Hepatocyte (in vitro differentiated cells): Measurements from ENCODE around the gene UBR2. TPM values are rescaled to one million over a fixed set of nuclear protein-coding genes. Genes with fewer than 3 reads are reported as not detected.

Experiments
- DNase-seq: peaks from one replicate; pipeline ENCODE4 v3.0.0-alpha.2; 2016; ENCODE audit warnings: low spot score
- H2AFZ ChIP-seq: fragments of 200-600 bp; sonication (generic); 2 replicates; pipeline ENCODE4 v1.6.0; 2016; ENCODE audit warnings: antibody characterized with exemption, mild to moderate bottlenecking
- H3K27ac ChIP-seq: fragments of 200-600 bp; sonication (generic); 2 replicates; pipeline ENCODE4 v1.5.1; 2016; ENCODE audit warnings: mild to moderate bottlenecking
- H3K27me3 ChIP-seq: fragments of 200-600 bp; sonication (generic); 2 replicates; pipeline ENCODE4 v1.6.1; 2016
- H3K36me3 ChIP-seq: fragments of 200-600 bp; sonication (generic); replicated peaks from 2 replicates; pipeline ENCODE4 v1.5.1; 2016; ENCODE audit warnings: low read depth; ENCODE audit not compliant: insufficient read depth
- H3K4me1 ChIP-seq: fragments of 200-600 bp; sonication (generic); 2 replicates; pipeline ENCODE4 v1.5.1; 2016; ENCODE audit warnings: mild to moderate bottlenecking, moderate library complexity; ENCODE audit not compliant: insufficient read depth
- H3K4me2 ChIP-seq: fragments of 200-600 bp; sonication (generic); 2 replicates; pipeline ENCODE4 v1.6.0; 2016
- H3K4me3 ChIP-seq: fragments of 200-600 bp; sonication (generic); 2 replicates; pipeline ENCODE4 v1.5.1; 2016; ENCODE audit warnings: mild to moderate bottlenecking
- H3K79me2 ChIP-seq: fragments of 200-600 bp; sonication (generic); 2 replicates; pipeline ENCODE4 v1.6.0; 2017; ENCODE audit warnings: mild to moderate bottlenecking
- H3K9me2 ChIP-seq: fragments of 200-600 bp; sonication (generic); replicated peaks from 2 replicates; pipeline ENCODE4 v1.6.0; 2017; ENCODE audit warnings: mild to moderate bottlenecking; ENCODE audit not compliant: insufficient read depth
- H3K9me3 ChIP-seq: fragments of 200-600 bp; sonication (generic); 2 replicates; pipeline ENCODE4 v1.5.1; 2016; ENCODE audit warnings: low read depth, mild to moderate bottlenecking
- H4K20me1 ChIP-seq: fragments of 200-600 bp; sonication (generic); 2 replicates; pipeline ENCODE4 v1.6.0; 2016; ENCODE audit warnings: mild to moderate bottlenecking; ENCODE audit not compliant: insufficient read depth, poor library complexity, severe bottlenecking
- EZH2 ChIP-seq: fragments of 200-600 bp; sonication (generic); IDR thresholded peaks from 2 replicates; pipeline ENCODE4 v1.6.1; 2016; ENCODE audit warnings: antibody characterized with exemption, mild to moderate bottlenecking, borderline replicate concordance
- EZH2phosphoT487 ChIP-seq: fragments of 200-600 bp; sonication (generic); IDR thresholded peaks from one replicate; pipeline ENCODE4 v1.6.1; 2018; ENCODE audit warnings: antibody characterized with exemption, mild to moderate bottlenecking, low read depth, moderate library complexity; ENCODE audit not compliant: unreplicated experiment, severe bottlenecking
- WGBS: methylation state at CpG from one replicate; pipeline ENCODE4 v1.1.6; 2016; ENCODE audit warnings: low lambda C conversion rate; ENCODE audit errors: missing lambda C conversion rate; 5-methylcytosine and 5-hydroxymethylcytosine counted together
- polyA plus RNA-seq: library from polyadenylated mRNA; unstranded; fragments of >200 nt; fragmentation: Nextera tagmentation; extraction: Ambion mirVana; gene quantifications from 2 replicates; pipeline ENCODE4 v1.2.1, GENCODE V29; 2016
- total RNA-seq: library from RNA; depleted of rRNA; stranded (reverse); fragments of >200 nt; gene quantifications from 2 replicates; pipeline ENCODE4 v1.2.3, GENCODE V29; 2014
- TF ChIP-seq, protein P1 (sequence below): fragments of 200-600 bp; sonication (generic); IDR thresholded peaks from 2 replicates; pipeline ENCODE4 v1.5.1; 2016; ENCODE audit warnings: antibody characterized with exemption, mild to moderate bottlenecking; ENCODE audit not compliant: poor library complexity

UBR2 gene
- total and polyA plus RNA-seq, 2 experiments from 2014 or later, result 8.1 to 24.4 TPM

DNA sequence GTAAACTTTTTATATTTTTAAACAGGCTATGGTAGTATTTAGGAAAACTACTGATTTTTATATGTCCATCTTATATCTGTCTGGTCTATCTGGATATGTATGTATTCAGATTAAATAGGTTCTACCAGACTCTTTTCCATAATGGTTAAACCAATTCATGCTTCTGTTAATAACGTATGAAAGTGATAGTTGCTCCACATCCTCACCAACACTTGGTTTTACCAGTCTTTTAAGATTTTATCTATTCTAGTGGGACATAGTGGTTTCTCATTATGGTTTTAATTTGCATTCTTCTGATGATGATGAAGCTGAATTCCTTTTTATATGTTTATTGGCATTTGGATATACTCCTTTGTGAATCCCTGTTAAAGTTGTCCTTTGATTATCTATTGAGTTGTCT, 56.1 kb downstream of the UBR2 start:
- H3K4me3 ChIP-seq, result no peak overlapping the region
- WGBS, result 86% methylated on average over 1 of the region's 1 CpG
- DNase-seq, result no peak

DNA sequence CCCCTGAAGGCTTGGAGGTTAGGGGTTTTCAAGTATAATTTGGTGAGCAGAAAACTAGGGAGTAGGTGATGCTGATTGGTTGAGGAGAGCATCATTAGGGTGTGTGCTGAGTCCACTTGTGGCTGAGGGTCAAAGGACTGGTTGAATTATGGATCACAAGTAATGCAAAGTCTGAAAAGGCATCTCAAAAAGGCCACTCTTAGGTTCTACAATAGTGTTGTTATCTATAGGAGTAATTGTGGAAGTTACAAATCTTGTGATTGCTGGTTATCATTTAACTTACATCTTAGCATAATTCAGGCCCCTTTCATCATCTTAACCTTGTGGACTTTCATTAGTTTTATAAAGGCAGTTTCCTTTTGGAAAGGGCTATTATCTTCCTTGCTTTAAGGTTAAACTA, 60.8 kb downstream of the UBR2 start:
- no peaks in the 10 kb centered on the region for H3K9me2 ChIP-seq
- H3K27me3 ChIP-seq, result no peaks in the 10 kb centered on the region
- H3K36me3 ChIP-seq, result no peaks in the 10 kb centered on the region
- no peak for TF ChIP-seq EZH2
- TF ChIP-seq EZH2phosphoT487, result no peak
- TF ChIP-seq, protein P1, sequence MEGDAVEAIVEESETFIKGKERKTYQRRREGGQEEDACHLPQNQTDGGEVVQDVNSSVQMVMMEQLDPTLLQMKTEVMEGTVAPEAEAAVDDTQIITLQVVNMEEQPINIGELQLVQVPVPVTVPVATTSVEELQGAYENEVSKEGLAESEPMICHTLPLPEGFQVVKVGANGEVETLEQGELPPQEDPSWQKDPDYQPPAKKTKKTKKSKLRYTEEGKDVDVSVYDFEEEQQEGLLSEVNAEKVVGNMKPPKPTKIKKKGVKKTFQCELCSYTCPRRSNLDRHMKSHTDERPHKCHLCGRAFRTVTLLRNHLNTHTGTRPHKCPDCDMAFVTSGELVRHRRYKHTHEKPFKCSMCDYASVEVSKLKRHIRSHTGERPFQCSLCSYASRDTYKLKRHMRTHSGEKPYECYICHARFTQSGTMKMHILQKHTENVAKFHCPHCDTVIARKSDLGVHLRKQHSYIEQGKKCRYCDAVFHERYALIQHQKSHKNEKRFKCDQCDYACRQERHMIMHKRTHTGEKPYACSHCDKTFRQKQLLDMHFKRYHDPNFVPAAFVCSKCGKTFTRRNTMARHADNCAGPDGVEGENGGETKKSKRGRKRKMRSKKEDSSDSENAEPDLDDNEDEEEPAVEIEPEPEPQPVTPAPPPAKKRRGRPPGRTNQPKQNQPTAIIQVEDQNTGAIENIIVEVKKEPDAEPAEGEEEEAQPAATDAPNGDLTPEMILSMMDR, result no peak
- peaks cover 4% of the 10 kb centered on the region for H3K79me2 ChIP-seq
- no peak overlapping the region for H3K4me2 ChIP-seq
- H2AFZ ChIP-seq, result no peak overlapping the region
- H3K27ac ChIP-seq, result peak overlapping the region; percentile 59
- no peaks in the 10 kb centered on the region for H4K20me1 ChIP-seq
- H3K9me3 ChIP-seq, result no peaks in the 10 kb centered on the region
- H3K4me1 ChIP-seq, result no peaks in the 10 kb centered on the region
- no peak overlapping the region for H3K4me3 ChIP-seq
- peak; percentile 12 for DNase-seq

More for the DNA sequence above, 56.1 kb downstream of the UBR2 start:
- Histone ChIP-seq H4K20me1 (no peaks in the 10 kb centered on the region), H3K27me3 (no peaks in the 10 kb centered on the region), H3K79me2 (peaks cover 4% of the 10 kb centered on the region), H2AFZ (no peak overlapping the region), H3K9me2 (no peaks in the 10 kb centered on the region), H3K27ac (no peak overlapping the region), H3K9me3 (no peaks in the 10 kb centered on the region), H3K4me1 (no peaks in the 10 kb centered on the region), H3K36me3 (no peaks in the 10 kb centered on the region), H3K4me2 (no peak overlapping the region)
- no peak for TF ChIP-seq EZH2
- TF ChIP-seq, protein P1, result no peak

DNA sequence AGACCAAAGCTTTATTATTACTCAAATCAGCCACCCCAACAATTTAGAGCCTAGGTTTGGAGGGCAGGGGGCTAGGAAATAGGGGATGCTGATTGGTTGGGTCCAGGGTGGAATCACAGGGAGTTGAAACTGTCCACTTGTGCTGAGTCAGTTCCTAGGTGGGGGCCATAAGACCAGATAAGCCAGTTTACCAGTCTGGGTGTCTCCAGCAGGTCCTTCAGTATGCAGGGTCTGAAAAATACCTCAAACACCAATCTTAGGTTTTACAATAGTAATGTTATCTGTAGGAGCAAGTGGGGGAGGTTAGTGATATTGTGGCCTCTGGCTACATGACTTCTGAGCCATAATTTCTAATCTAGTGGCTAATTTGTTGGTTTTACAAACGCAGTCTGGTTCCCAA, 63.2 kb downstream of the UBR2 start:
- Histone ChIP-seq H3K36me3 (no peaks in the 10 kb centered on the region), H3K4me1 (no peaks in the 10 kb centered on the region), H4K20me1 (no peaks in the 10 kb centered on the region), H3K79me2 (peaks cover 4% of the 10 kb centered on the region), H3K4me2 (no peak overlapping the region), H3K4me3 (no peak overlapping the region), H3K27me3 (no peaks in the 10 kb centered on the region), H3K27ac (no peak overlapping the region), H3K9me2 (no peaks in the 10 kb centered on the region), H2AFZ (no peak overlapping the region), H3K9me3 (no peaks in the 10 kb centered on the region)
- no peak for DNase-seq
- TF ChIP-seq, protein P1, result no peak
- no peak for TF ChIP-seq EZH2
- TF ChIP-seq EZH2phosphoT487, result no peak
- WGBS, result 79% methylated on average over 1 of the region's 1 CpG

DNA sequence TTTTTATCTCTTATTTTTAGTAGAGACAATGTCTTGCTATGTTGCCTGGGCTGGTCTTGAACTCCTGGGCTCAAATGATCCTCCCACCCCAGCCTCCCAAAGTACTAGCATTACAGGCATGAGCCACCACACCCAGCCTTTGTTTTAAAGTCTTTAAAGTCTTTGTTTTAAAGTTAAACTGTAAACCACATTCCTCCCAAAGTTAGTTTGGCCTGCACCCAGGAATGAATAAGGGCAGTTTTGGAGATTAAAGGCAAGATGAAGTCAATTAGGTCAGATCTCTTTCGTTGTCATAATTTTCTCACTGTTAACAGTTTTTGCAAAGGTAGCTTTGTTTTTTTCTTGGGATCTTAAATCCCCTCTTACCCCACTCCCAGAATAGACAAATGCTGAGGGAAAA, 63.8 kb downstream of the UBR2 start:
- H3K27ac ChIP-seq, result no peak overlapping the region

More for the DNA sequence above, 63.8 kb downstream of the UBR2 start:
- no peak for TF ChIP-seq EZH2phosphoT487
- no peak for TF ChIP-seq EZH2
- TF ChIP-seq, protein P1, result no peak
- Histone ChIP-seq H3K9me2 (no peaks in the 10 kb centered on the region), H4K20me1 (no peaks in the 10 kb centered on the region), H3K79me2 (peaks cover 4% of the 10 kb centered on the region), H3K36me3 (no peaks in the 10 kb centered on the region), H3K4me2 (no peak overlapping the region), H3K4me1 (no peaks in the 10 kb centered on the region), H3K4me3 (no peak overlapping the region), H3K27me3 (no peaks in the 10 kb centered on the region), H2AFZ (no peak overlapping the region), H3K9me3 (no peaks in the 10 kb centered on the region)
- no peak for DNase-seq
- WGBS, result 64% methylated on average over 1 of the region's 1 CpG
